SU-DHL-6 (cell line): Measurements from ENCODE around the gene KIF5C.

ENCODE experiments used
- EZH2phosphoT487 ChIP-seq: fragments of 200-600 bp; sonication (generic), shearing (Covaris generic); conservative IDR thresholded peaks from 2 replicates; pipeline ENCODE4 v1.6.1; 2018; ENCODE audit warnings: mild to moderate bottlenecking, antibody characterized with exemption, low read length, moderate library complexity, mixed read lengths
- TF ChIP-seq, protein P1 (sequence below): fragments of 200-600 bp; sonication (generic); IDR thresholded peaks from one replicate; pipeline ENCODE4 v1.5.1; 2017; ENCODE audit warnings: antibody characterized with exemption, mild to moderate bottlenecking, low read length, moderate library complexity; ENCODE audit not compliant: insufficient read depth, poor library complexity, severe bottlenecking

DNA sequence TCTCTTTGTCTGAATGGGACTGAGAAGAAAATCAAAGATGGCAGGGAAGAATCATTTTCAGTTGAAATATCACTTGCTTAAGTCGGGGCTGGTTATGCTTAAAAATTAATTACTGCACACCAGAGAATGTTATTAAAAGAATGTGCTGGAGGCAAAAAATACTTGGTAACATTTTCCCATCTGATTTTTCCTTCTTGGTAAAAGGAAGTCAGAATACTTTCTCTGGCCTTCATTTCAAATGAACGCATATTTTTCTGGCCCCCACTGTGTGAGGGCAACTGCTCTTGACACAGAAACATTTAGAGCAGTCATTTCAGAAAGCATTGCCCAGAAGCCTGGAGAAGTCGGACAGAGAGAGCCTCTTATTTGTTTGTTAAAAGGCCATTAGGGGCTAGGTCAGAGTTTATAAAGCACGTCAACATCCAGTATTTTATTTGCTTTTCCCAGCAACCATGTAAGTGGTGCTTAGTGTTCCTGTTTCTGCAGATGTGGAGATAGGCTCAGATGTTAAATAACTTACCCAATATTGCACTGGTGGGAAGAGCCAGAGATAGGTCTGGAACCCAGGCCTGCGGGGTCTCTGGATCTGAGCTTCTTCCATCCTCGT lies 130.5 kb downstream of the KIF5C start:
- TF ChIP-seq, protein P1, sequence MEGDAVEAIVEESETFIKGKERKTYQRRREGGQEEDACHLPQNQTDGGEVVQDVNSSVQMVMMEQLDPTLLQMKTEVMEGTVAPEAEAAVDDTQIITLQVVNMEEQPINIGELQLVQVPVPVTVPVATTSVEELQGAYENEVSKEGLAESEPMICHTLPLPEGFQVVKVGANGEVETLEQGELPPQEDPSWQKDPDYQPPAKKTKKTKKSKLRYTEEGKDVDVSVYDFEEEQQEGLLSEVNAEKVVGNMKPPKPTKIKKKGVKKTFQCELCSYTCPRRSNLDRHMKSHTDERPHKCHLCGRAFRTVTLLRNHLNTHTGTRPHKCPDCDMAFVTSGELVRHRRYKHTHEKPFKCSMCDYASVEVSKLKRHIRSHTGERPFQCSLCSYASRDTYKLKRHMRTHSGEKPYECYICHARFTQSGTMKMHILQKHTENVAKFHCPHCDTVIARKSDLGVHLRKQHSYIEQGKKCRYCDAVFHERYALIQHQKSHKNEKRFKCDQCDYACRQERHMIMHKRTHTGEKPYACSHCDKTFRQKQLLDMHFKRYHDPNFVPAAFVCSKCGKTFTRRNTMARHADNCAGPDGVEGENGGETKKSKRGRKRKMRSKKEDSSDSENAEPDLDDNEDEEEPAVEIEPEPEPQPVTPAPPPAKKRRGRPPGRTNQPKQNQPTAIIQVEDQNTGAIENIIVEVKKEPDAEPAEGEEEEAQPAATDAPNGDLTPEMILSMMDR = no peak
- TF ChIP-seq EZH2phosphoT487 = no peak
